CD4-positive, alpha-beta T cell (primary cell): ENCODE data around the gene TMEM179. TPM values are rescaled to one million over a fixed set of nuclear protein-coding genes. Genes with fewer than 3 reads are reported as not detected.

Experiments
- ATAC-seq: fragments of 200-7000 bp; cut with Tn5 transposase; one replicate; pipeline ENCODE4 v1.10.0; 2022; ENCODE audit warnings: mild to moderate bottlenecking; ENCODE audit not compliant: poor library complexity
- CTCF ChIA-PET: fragments of 350-600 bp; sonication (Branson Sonifier 250); formaldehyde crosslinking; loops from one replicate; lab custom pipeline; 2021; ENCODE audit warnings: antibody characterized with exemption, inconsistent platforms; lab: Charles Lee
- POLR2A ChIA-PET: fragments of 350-600 bp; sonication (Branson Sonifier 250); formaldehyde crosslinking; loops from one replicate; lab custom pipeline; 2021; ENCODE audit warnings: antibody characterized with exemption, inconsistent platforms; lab: Charles Lee
- DNase-seq, 14 experiments: peaks; one replicate each; pipeline ENCODE4 v3.0.0-alpha.2; 2013 to 2020; ENCODE audit warnings: mixed read lengths in 2 of 14
- H3K27ac ChIP-seq, 2 donors: one replicate each; pipeline versions ENCODE4 v1.5.1 to v1.7.0; 2013; ENCODE audit warnings: low read length in 2 of 2, low read depth in 1 of 2, mild to moderate bottlenecking in 1 of 2
- H3K27me3 ChIP-seq, 2 experiments: 1 replicate in 1 of 2; 2 replicates in 1 of 2; pipeline versions ENCODE4 v1.6.1 to v1.7.0; 2013; ENCODE audit warnings: low read length in 2 of 2, control low read depth in 1 of 2, mild to moderate bottlenecking in 1 of 2, moderate library complexity in 1 of 2; ENCODE audit not compliant: insufficient read depth in 2 of 2, control insufficient read depth in 1 of 2
- H3K36me3 ChIP-seq: one replicate; pipeline ENCODE4 v1.6.1; 2013; ENCODE audit warnings: low read length, control low read depth; ENCODE audit not compliant: insufficient read depth
- H3K4me1 ChIP-seq: one replicate; pipeline ENCODE4 v1.6.1; 2013; ENCODE audit warnings: low read length, control low read depth; ENCODE audit not compliant: insufficient read depth
- H3K4me3 ChIP-seq: one replicate; pipeline ENCODE4 v1.5.1; 2013; ENCODE audit warnings: mild to moderate bottlenecking, low read length, moderate library complexity
- H3K9me3 ChIP-seq, 2 experiments: 1 replicate in 1 of 2; 2 replicates in 1 of 2; pipeline versions ENCODE4 v1.6.1 to v1.7.0; 2013; ENCODE audit warnings: low read length in 2 of 2, mild to moderate bottlenecking in 2 of 2, control low read depth in 1 of 2, moderate library complexity in 1 of 2; ENCODE audit not compliant: control insufficient read depth in 1 of 2, insufficient read depth in 1 of 2
- H3K27ac Mint-ChIP-seq: one replicate; pipeline ENCODE4 v1.8.0; 2020; ENCODE audit warnings: mixed read lengths
- H3K27me3 Mint-ChIP-seq: one replicate; pipeline ENCODE4 v1.8.0; 2021; ENCODE audit warnings: mixed read lengths
- H3K36me3 Mint-ChIP-seq: one replicate; pipeline ENCODE4 v1.8.0; 2021; ENCODE audit warnings: low read depth, mixed read lengths
- H3K4me1 Mint-ChIP-seq: one replicate; pipeline ENCODE4 v1.8.0; 2021; ENCODE audit warnings: low read depth, mixed read lengths
- H3K4me3 Mint-ChIP-seq: one replicate; pipeline ENCODE4 v1.8.0; 2020; ENCODE audit warnings: mild to moderate bottlenecking, mixed read lengths
- H3K9me3 Mint-ChIP-seq: one replicate; pipeline ENCODE4 v1.8.0; 2020; ENCODE audit warnings: mixed read lengths
- intact Hi-C, 2 experiments: fragments of 100-400 bp; cut with DNase I in 1 of 2; cut with micrococcal nuclease in 1 of 2; formaldehyde crosslinking; loops; one replicate each; pipeline versions ENCODE4 v1.15.1 to v1.9.0; 2023 to 2025; cut with DNase I, micrococcal nuclease
- total RNA-seq, 174 experiments: library from RNA in 2 of 174; stranded (reverse) in 2 of 174; gene quantifications; one replicate each; pipeline ENCODE4 v1.2.3 and lab custom pipeline; 2021 to 2026
- TF ChIP-seq, protein P1 (sequence below): fragments of 200-600 bp; IDR thresholded peaks from one replicate; pipeline ENCODE4 v1.8.0; 2022; ENCODE audit warnings: antibody characterized with exemption, mild to moderate bottlenecking

TMEM179 gene
- total RNA-seq, 2 experiments from 2014 or later: not detected

- POLR2A ChIA-PET: no interaction called here
These were observed 40.2 kb upstream of the TMEM179 start for GRCh38 chr14:104644656-104645378.

GRCh38 chr14:104644091-104644635 is 39.6 kb upstream of the TMEM179 start:
- Histone ChIP-seq H3K9me3 (peaks cover 3 to 8% of the 10 kb centered on the region in 2 experiments), H3K27me3 (peaks cover 6 to 13% of the 10 kb centered on the region in 2 experiments), H3K36me3 (no peaks in the 10 kb centered on the region), H3K4me1 (peaks cover 6% of the 10 kb centered on the region), H3K4me3 (no peak overlapping the region), H3K27ac (no peak overlapping the region)
- H3K27ac Mint-ChIP-seq: no peak overlapping the region
- ChIA-PET CTCF (no interaction called here), POLR2A (no interaction called here)
- TF ChIP-seq, protein P1, sequence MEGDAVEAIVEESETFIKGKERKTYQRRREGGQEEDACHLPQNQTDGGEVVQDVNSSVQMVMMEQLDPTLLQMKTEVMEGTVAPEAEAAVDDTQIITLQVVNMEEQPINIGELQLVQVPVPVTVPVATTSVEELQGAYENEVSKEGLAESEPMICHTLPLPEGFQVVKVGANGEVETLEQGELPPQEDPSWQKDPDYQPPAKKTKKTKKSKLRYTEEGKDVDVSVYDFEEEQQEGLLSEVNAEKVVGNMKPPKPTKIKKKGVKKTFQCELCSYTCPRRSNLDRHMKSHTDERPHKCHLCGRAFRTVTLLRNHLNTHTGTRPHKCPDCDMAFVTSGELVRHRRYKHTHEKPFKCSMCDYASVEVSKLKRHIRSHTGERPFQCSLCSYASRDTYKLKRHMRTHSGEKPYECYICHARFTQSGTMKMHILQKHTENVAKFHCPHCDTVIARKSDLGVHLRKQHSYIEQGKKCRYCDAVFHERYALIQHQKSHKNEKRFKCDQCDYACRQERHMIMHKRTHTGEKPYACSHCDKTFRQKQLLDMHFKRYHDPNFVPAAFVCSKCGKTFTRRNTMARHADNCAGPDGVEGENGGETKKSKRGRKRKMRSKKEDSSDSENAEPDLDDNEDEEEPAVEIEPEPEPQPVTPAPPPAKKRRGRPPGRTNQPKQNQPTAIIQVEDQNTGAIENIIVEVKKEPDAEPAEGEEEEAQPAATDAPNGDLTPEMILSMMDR: no peak
- ATAC-seq (no peak), DNase-seq (no peak)
- no peaks in the 10 kb centered on the region for H3K36me3 Mint-ChIP-seq
- no peak overlapping the region for H3K4me3 Mint-ChIP-seq
- no peaks in the 10 kb centered on the region for H3K27me3 Mint-ChIP-seq
- intact Hi-C loops: no loop called here
- no peaks in the 10 kb centered on the region for H3K9me3 Mint-ChIP-seq
- H3K4me1 Mint-ChIP-seq: peaks cover 7% of the 10 kb centered on the region

More at GRCh38 chr14:104644656-104645378, 40.2 kb upstream of the TMEM179 start:
- Mint-ChIP-seq H3K9me3 (no peaks in the 10 kb centered on the region), H3K4me1 (peaks cover 7% of the 10 kb centered on the region), H3K4me3 (no peak overlapping the region), H3K36me3 (no peaks in the 10 kb centered on the region), H3K27ac (no peak overlapping the region), H3K27me3 (no peaks in the 10 kb centered on the region)
- Histone ChIP-seq H3K4me1 (peaks cover 7% of the 10 kb centered on the region), H3K4me3 (no peak overlapping the region), H3K9me3 (peaks cover 3 to 8% of the 10 kb centered on the region in 2 experiments), H3K27ac (no peak overlapping the region), H3K36me3 (no peaks in the 10 kb centered on the region), H3K27me3 (peaks cover 2 to 9% of the 10 kb centered on the region in 2 experiments)
- no peak for ATAC-seq
- intact Hi-C loops: no loop called here
- TF ChIP-seq, protein P1: no peak
- no peak for DNase-seq
- CTCF ChIA-PET: no interaction called here

GRCh38 chr14:104643306-104643705 is 38.7 kb upstream of the TMEM179 start:
- peaks cover 5% of the 10 kb centered on the region for H3K27me3 Mint-ChIP-seq
- TF ChIP-seq, protein P1: no peak
- Histone ChIP-seq H3K4me3 (no peak overlapping the region), H3K27ac (no peak overlapping the region), H3K36me3 (no peaks in the 10 kb centered on the region), H3K27me3 (peaks cover 6 to 13% of the 10 kb centered on the region in 2 experiments), H3K9me3 (peaks cover 3 to 8% of the 10 kb centered on the region in 2 experiments), H3K4me1 (peaks cover 6% of the 10 kb centered on the region)
- H3K36me3 Mint-ChIP-seq: no peaks in the 10 kb centered on the region
- DNase-seq (no peak), ATAC-seq (no peak)
- intact Hi-C loops: no loop called here
- no peak overlapping the region for H3K27ac Mint-ChIP-seq
- ChIA-PET POLR2A (no interaction called here), CTCF (no interaction called here)
- H3K4me1 Mint-ChIP-seq: peaks cover 7% of the 10 kb centered on the region
- no peaks in the 10 kb centered on the region for H3K9me3 Mint-ChIP-seq
- no peak overlapping the region for H3K4me3 Mint-ChIP-seq
